PFSK-1 (cell line): ENCODE results near the gene CEP78.

Experiments used
- POLR2AphosphoS5 ChIP-seq: IDR thresholded peaks from 2 replicates; pipeline ENCODE4 v1.6.1; 2012; ENCODE audit warnings: low read depth, mild to moderate bottlenecking, control low read depth, low read length, moderate library complexity
- REST ChIP-seq, 2 experiments: IDR thresholded peaks; 2 replicates each; pipeline versions ENCODE4 v1.6.1 to v1.8.0; 2011 to 2012; ENCODE audit warnings: low read depth in 2 of 2, low read length in 2 of 2, control low read depth in 1 of 2, inconsistent platforms in 1 of 2, mild to moderate bottlenecking in 1 of 2, moderate library complexity in 1 of 2; ENCODE audit not compliant: insufficient read depth in 1 of 2
- SIN3A ChIP-seq: IDR thresholded peaks from 2 replicates; pipeline ENCODE4 v1.6.1; 2012; ENCODE audit warnings: mild to moderate bottlenecking, low read length, moderate library complexity, borderline replicate concordance; ENCODE audit not compliant: insufficient read depth
- TAF1 ChIP-seq: IDR thresholded peaks from 2 replicates; pipeline ENCODE4 v1.6.1; 2012; ENCODE audit warnings: low read length, control low read depth, borderline replicate concordance; ENCODE audit not compliant: insufficient read depth

DNA sequence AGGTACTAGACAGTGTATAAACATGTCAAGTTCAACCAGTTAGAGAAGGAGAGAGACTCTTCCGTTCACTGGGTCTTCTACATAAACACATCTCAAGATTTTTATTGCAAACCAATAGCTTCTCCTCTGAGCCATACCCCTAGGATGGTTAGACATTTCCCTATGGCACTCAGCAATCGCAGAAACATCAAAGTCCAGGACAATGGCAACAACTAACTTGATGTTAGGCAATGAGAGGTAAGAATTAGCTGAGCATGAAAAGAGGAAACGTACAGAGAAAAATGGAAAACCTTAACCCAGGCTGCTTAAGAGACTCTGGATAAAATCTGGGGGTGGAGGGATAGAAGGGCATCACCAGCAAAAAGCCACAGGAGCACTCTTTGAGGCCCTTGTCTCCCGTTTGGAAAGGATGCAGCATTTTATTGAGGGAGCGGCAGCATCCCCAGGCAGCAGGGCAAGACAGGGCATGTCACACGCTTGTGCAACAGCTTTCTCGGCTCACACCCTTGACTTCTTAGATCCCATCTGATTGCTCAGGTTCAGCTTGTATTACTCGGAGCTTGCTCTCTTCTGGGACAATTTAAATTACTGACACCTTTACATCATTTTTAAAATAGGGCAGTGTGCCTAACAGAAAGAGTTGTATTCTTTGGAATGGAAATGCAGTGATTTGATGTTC lies 52.5 kb downstream of the CEP78 start:
- TF ChIP-seq REST (IDR thresholded peaks at IDR 0.05; ENCODE audit: insufficient read depth in 1 of 2, low read depth in 2 of 2, low read length in 2 of 2) (no peak), SIN3A (no peak), POLR2AphosphoS5 (no peak), TAF1 (no peak)
